HG03095 (cell line): ENCODE results near the gene RCSD1.
"Not testable (repeated sequence)": the region's sequence is repeated elsewhere in the genome, so short reads cannot be mapped to it uniquely, and the experiment has no call there.

ENCODE experiments used
- ATAC-seq: cut with Tn5 transposase; IDR thresholded peaks from one replicate; pipeline ENCODE4 v1.9.1; 2021; ENCODE audit warnings: moderate library complexity; ENCODE audit not compliant: unreplicated experiment

RCSD1 gene, protein sequence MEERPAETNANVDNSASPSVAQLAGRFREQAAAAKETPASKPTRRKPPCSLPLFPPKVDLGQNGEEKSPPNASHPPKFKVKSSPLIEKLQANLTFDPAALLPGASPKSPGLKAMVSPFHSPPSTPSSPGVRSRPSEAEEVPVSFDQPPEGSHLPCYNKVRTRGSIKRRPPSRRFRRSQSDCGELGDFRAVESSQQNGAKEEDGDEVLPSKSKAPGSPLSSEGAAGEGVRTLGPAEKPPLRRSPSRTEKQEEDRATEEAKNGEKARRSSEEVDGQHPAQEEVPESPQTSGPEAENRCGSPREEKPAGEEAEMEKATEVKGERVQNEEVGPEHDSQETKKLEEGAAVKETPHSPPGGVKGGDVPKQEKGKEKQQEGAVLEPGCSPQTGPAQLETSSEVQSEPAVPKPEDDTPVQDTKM

DNA sequence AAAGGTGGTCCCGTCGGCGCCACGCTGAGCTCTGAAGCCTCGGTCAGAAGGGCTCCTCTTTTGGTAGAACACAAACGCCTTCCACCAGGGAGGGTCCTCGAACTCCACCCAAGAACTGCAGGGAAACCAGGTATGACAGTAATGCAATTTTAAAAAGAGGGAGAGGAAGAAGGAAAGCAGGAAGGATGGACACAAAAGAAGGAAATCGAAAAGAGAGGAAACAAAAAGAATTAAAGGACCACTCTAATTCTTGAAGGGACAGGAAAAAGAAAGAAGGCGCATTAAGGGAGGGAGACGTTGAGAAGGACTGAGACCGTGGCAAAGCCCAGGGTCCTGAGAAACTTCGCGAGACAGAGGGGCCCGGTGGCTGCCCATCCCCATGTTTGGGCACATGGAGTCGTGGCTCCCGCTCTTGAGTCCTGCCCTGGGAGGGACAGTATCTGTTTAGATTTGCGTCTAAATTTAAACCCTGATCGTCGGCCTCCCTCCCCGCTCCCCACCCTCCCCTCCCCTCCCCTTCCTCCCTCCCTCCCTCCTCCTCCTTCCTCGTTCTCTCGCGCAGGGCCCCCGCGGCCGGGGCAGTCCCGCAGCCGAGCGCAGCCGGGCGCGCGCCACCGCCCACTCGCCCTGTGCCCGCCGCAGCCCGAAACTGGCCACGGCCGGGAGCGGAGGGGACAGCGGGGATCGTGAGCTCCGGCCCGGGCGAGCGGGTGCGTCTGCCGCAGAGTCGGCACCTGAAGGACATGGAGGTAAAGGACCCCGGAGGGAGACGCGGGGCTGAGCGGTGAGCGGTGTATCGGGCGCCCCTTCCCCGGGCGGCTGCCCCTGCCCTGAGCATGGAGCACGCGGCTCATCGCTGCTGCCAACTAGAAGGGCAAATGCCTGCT, at the start of gene RCSD1:
TSS of gene RCSD1 (plus strand) at position 552 of the 887 bp plus-strand sequence. CDS start at position 744, 192 bp downstream.
- peak; percentile 31 for ATAC-seq

GRCh38 chr1:167582064-167582463, 48.0 kb upstream of the RCSD1 start:
- ATAC-seq: no peak

GRCh38 chr1:167582722-167583121, 47.3 kb upstream of the RCSD1 start:
- ATAC-seq: no peak

GRCh38 chr1:167584581-167584980, 45.5 kb upstream of the RCSD1 start:
- ATAC-seq: no peak

GRCh38 chr1:167587342-167587741, 42.7 kb upstream of the RCSD1 start:
- no peak for ATAC-seq

DNA sequence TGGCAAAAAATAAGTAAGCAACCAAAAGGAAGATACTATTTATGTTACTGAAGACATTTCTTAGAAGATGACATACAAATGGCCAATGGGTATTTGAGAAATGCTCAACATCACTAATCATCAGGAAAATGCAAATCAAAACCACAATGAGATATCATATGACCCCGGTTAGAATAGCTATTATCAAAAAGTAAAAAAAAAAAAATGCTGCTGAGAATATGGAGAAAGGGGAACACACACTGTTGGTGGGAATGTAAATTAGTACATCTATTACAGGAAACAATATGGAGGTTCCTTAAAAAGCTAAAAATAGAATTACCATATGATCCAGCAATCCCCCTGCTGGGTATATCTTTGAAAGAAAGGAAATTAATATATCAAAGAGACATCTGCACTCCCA, 42.2 kb upstream of the RCSD1 start:
- ATAC-seq: no peak

DNA sequence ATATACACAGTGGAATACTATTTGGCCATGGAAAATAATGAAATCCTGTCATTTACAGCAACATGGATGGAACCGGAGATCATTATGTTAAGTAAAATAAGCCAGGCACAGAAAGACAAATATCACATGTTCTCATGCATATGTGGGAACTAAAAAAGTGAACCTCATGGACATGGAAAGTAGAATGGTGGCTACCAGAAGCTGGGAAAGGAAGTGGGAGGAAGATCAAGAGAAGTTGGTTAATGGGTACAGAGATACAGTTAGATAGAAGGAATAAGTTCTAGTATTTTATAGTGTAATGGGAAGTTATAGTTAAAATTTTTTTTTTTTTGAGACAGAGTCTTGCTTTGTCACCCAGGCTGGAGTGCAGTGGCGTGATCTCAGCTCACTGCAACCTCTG, 41.7 kb upstream of the RCSD1 start:
- no peak for ATAC-seq

- no peak for ATAC-seq
These were observed 37.6 kb upstream of the RCSD1 start for GRCh38 chr1:167592475-167592874.

DNA sequence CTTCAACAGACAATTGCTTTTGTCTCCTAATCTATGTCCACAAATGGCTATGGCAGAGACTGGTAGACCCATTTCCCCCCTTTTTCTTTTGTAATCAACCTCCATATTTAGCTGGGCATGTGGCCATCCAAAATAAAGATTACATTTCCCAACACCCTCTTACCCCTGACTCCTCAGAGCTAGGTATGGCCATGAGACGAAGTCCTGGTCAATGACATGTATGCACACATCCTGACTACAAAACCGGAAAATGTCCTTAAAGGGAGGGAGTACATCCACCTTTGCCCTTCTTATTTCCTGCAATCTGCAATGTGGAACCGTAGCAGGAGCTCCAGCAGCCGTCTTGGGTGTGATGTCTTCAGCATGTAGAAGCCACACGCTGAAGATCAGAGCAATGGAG, 36.2 kb upstream of the RCSD1 start:
- ATAC-seq: no peak

DNA sequence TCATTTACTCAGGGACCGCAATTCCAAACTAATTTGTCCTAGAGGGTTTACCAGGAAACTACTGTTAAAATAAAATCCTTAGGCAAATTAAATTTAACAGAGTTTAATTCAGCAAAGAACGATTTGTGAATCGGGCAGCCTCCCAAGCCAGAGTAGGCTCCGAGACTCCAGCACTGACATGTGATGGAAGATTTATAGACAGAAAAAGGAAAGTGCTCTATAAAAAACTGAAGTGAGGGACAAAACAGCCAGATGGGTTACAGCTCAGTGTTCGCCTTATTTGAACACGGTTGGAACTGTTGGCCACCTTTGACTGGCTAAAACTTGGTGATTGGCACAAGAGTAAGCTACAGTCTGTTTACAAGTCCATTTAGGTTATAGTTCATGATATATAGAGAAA, 35.2 kb upstream of the RCSD1 start:
- ATAC-seq: no peak

GRCh38 chr1:167599957-167600581, 30.0 kb upstream of the RCSD1 start:
- ATAC-seq: no peak

DNA sequence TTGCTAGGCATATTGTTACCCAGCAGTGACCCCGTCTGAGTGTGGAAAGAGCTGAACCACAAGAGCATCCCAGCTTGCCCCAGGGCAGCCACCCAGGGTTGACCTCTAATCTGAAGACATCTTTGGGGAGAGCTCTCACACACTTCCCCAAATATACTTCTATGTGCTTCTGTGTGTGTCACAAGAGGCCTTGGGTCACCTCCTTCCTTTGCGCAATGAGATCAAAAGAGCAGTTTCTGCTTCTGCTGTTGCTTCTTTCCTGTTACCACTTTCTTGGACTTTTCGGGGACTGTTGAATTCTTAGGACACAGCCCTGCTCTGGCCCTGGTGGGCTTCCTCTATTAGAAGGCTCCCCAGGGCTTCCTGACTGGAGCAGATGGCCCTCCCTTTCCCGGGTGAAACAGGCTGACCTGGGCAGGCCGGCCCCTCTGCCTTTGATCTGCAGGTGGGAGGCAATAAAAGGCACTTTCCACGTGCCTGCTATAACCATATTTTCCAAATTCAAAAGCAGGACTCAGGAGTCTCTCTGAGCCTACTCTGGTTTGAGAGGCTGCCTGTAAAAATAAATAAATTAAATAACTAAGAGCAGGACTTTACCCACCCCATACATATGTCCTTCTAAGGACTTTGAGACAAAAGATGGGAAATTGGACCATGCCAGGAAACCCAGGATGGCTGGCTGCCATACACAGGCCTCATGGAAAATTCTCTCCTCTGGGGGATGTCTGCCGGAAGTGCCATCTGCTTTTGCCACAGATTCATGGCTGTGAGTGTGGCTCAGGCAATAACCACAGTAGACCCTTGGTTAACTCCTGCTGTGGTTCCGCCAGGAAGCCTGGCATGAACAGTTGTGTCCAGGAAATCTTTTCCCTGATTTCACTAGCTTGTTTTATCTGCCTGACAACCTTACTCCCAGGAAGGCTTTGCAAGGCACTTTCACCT, 28.3 kb upstream of the RCSD1 start:
- ATAC-seq: no peak

- no peak for ATAC-seq
These were observed 27.2 kb upstream of the RCSD1 start for GRCh38 chr1:167602840-167603239.

- ATAC-seq: no peak
These were observed 24.5 kb upstream of the RCSD1 start for GRCh38 chr1:167605576-167605975.

- no peak for ATAC-seq
These were observed 18.0 kb upstream of the RCSD1 start for GRCh38 chr1:167611983-167612382.

GRCh38 chr1:167612587-167613385, 17.2 kb upstream of the RCSD1 start:
- ATAC-seq: no peak

- ATAC-seq: not testable (repeated sequence)
These were observed 16.0 kb upstream of the RCSD1 start for GRCh38 chr1:167613984-167614383.

DNA sequence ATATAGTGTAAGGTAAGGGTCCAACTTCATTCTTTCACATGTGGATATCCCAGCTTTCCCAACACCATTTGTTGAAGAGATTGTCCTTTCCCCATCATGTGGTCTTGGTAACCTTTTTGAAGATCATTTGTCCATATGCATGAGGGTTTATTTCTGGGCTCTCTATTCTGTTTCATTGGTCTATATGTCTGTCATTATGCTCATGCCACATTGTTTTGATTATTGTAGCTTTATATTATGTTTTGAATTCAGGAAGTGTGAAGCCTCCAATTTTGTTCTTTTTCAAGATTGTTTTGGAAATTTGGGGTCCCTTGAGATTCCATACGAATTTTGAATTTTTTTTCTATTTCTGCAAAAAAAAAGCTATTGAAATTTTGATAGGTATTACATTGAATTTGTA, 15.2 kb upstream of the RCSD1 start:
- no peak for ATAC-seq

GRCh38 chr1:167616521-167616920, 13.5 kb upstream of the RCSD1 start:
- ATAC-seq: no peak
